NB4 (cell line): ENCODE measurements around the gene CAMTA1.

ENCODE experiments used
- CTCF ChIP-seq: IDR thresholded peaks from one replicate; pipeline ENCODE4 v1.5.1; 2012; ENCODE audit warnings: low read depth, low read length
- MYC ChIP-seq: IDR thresholded peaks from 2 replicates; pipeline ENCODE4 v1.6.1; 2011; ENCODE audit warnings: low read depth, low read length
- POLR2A ChIP-seq: IDR thresholded peaks from 2 replicates; pipeline ENCODE4 v1.6.1; 2011; ENCODE audit warnings: mild to moderate bottlenecking; ENCODE audit not compliant: insufficient read length; ENCODE audit errors: extremely low read depth

GRCh38 chr1:7652515-7653098 lies 867.4 kb downstream of the CAMTA1 start:
- no peak for TF ChIP-seq POLR2A
- TF ChIP-seq CTCF = no peak
- TF ChIP-seq MYC = no peak
